GM04503 (cell line): Measurements from ENCODE around the gene LRRC28.
"Not testable (repeated sequence)": the region's sequence is repeated elsewhere in the genome, so short reads cannot be mapped to it uniquely, and the experiment has no call there.

Source experiments
- DNase-seq: peaks from one replicate; pipeline ENCODE4 v3.0.0-alpha.2; 2012; ENCODE audit warnings: low read depth

LRRC28 gene

GRCh38 chr15:99250857-99251841 is at the start of gene LRRC28:
Gene LRRC28 (plus strand): TSS chr15:99251481. CDS start chr15:99255958, 4,477 bp downstream.
- DNase-seq: peak; percentile 92

DNA sequence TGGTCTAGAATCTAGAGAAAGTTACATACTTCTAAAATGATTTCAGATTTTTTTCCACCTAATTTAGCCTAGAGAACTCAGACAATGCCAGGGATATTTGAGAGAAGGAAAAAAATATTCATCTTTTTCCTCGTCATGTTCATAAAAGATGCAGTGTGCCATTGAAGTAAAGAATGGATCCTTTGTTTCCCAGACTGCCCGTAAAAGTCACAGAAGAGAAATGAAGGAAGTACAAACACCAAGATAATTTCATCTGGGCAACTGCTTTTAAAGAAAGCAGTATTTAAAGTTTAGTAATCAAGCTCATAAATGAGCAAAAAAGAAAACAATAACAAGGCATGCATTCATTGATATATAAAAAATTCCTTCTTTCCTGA is 49.1 kb upstream of the LRRC28 start:
- DNase-seq: no peak

DNA sequence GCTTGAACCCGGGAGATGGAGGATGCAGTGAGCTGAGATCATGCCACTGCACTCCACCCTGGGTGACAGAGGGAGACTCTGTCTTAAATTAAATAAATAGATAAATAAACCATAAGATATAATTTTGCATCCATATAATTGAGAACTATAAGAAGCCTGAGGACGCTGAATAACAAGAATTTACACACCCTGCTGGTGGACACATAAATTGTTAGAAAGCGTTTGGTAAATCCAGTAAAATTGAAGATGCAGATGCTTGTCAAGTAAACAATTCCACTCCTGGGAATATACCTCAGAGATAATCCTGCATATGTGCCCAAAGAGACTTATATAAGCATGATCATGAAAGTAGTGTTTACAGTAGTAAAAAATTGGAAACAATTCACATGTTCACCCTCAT is 43.6 kb upstream of the LRRC28 start:
- DNase-seq: no peak

DNA sequence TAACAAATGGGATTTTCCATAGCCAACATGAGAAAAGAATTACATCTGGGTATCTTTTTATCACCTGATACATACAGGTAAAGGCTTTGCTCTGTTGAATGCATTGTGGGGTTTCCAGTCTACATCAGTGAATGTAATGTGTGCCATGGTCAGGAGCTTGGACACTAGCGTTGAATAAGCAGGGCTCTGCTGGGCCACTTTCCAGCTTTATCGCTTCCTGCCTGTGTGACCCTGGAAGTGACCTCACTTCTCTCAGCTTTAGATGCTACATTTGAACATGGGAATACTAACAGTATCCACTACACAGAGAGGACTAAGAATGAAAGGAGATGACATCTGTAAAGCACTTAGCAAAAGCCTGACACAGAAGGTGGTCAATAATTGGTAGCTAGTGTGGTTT is 42.0 kb upstream of the LRRC28 start:
- DNase-seq: no peak

GRCh38 chr15:99210334-99210733 is 40.9 kb upstream of the LRRC28 start:
- DNase-seq: no peak

- DNase-seq: no peak
Measured at GRCh38 chr15:99211926-99212325, 39.4 kb upstream of the LRRC28 start.

- DNase-seq: no peak
Measured at GRCh38 chr15:99212406-99212805, 38.9 kb upstream of the LRRC28 start.

DNA sequence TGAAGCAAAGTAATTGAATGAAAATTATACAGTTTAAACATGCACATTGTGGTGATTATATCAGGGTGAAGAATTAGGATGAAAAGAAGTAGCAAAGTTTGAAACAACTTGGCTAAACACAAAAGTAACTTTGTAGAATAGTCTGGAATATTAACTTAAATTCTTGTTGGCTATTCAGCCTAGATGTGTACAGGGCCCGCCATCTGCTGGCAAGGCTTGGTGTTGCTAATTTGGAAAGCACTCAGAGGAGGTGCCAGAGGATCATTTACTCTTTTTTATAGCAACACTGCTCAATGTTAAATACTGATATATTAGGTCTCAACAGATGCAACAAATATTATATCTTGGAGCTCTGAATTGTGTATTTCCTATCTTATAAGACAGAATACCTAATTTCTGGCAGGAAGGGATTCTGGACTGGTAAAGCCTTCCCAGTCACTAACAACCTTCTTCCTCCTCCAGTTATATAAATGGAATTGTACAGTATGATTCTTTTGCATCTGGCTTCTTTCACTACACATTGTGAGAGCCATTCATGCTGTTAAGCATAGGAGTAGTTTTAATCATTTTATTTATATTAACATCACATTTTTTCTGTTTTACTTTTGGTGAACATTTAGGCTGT is 38.0 kb upstream of the LRRC28 start:
- no peak for DNase-seq

DNA sequence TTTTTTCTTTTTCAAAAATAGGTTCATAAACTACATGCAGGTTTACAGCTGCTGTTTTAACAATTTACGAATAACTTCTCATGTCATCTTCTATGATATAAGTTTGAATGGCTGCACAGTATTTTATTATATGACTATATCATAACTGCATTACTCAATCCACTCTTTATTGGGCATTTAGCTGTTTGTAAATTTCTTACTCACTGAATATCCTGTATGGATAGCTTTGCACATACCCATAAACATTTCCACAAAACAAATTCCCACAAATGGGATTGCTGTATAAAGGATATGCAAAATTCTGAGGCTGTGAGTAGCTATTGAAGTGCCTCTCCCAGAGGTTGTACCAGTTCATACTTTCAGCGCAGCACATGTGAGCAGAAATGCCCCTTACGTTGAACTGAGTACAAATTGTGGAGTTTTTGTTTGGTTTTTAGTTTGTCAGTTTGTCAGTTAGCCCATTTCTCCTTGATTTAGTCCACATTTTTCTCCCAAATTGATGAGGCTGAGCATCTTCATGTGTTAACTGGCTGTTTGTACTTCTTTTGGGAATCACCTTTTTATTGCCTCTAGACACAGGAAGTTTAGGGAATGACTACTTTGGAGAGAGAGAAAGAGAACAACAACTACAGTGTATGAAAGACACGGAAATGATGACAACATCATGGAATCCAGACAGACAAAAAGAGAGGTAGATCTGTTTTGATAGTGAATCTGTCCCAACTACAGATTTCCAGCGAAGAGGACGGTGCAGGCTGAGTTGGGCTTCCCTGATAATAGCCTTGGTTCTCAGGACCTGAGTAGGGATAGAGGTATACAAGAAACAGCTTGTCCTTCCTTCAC is 26.7 kb upstream of the LRRC28 start:
- no peak for DNase-seq

DNA sequence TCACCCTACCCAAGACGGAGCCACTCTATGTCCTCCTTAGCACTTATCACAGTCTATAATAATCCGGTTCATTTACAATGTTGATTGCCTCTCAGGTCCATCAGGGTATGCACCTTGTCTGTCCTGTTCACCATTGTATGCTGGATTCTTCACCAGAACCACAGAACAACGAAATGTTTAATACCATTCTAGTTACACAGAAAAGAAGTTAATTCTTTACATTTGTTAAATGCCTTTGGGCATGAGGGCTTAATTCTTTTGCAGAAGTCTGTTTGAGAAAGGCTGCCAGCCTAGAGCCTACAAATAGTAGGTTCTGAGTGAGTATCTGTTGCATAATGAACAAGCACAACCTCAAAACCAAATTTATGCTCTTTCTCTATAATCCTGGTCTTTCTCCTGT is 24.5 kb upstream of the LRRC28 start:
- no peak for DNase-seq

DNA sequence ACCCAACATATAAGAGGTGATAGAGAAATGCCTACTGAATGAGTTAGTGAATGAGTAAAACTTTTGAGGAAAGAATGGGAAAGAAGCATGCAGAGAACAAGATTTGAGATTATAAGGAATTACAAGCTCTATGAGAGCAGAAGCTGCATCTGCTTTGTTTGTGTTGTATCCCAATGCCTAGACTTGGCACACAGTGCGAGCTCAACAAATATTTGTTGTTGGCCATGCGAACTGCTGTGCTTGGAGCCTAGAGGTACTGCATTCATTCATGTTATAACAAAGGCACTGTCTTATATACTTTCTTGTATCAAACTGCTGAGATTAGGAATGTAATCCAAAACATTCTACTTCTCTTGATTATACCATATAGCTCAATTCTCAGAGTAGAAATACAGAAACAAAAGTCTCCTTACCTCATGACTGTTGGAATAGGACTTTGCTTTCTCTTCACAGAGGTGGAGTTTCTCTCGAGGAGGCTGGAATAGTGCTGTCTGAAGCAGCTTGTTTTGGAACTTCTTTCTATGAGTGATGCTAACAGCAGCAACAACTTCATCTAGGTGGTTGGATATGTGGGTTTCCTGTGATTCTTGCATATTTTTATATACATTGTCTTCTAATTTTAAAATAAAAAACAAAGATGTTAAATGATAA is 23.0 kb upstream of the LRRC28 start:
- no peak for DNase-seq

GRCh38 chr15:99230867-99231266 is 20.4 kb upstream of the LRRC28 start:
- no peak for DNase-seq

- no peak for DNase-seq
Measured at GRCh38 chr15:99232740-99233139, 18.5 kb upstream of the LRRC28 start.

GRCh38 chr15:99234160-99234559 is 17.1 kb upstream of the LRRC28 start:
- DNase-seq: not testable (repeated sequence)

GRCh38 chr15:99238849-99239248 is 12.4 kb upstream of the LRRC28 start:
- DNase-seq: no peak

DNA sequence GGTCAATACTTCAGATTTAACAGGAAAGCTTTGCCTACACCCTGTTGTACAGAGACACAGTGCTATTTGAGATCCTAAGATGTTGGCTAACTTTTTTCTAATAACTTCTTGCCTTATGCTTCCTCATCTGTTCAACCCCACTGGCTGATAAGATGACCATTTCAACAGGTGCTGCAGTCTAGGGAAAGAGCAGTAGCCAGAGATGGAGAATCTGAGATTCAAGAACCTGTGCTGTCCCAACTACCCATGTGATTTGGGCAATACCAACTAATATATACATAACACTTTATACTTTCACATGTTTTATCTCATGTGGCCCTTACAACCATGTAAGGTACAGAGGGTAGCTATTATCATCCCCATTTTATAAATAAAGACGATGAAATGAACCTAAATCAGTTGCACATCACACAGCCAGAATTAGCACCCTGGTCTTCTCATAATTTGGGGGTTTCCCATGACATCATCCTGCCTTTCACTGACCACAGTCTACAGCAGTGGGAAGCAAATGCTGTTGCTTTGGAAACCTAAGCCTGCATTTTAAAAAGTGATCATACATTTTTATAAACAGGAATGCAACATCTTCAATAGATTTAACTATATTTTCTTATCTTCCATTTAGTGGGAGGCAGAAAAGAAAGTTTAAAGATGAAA is 11.6 kb upstream of the LRRC28 start:
- DNase-seq: no peak

- DNase-seq: no peak
Measured at GRCh38 chr15:99241752-99242151, 9.5 kb upstream of the LRRC28 start.

GRCh38 chr15:99244306-99244705 is 7.0 kb upstream of the LRRC28 start:
- DNase-seq: no peak

GRCh38 chr15:99247062-99247461 is 4.2 kb upstream of the LRRC28 start:
- no peak for DNase-seq

- no peak for DNase-seq
Measured at GRCh38 chr15:99248000-99248715, 3.1 kb upstream of the LRRC28 start.
